ENCODE data around the gene AGAP1.

The AGAP1 gene

DNA sequence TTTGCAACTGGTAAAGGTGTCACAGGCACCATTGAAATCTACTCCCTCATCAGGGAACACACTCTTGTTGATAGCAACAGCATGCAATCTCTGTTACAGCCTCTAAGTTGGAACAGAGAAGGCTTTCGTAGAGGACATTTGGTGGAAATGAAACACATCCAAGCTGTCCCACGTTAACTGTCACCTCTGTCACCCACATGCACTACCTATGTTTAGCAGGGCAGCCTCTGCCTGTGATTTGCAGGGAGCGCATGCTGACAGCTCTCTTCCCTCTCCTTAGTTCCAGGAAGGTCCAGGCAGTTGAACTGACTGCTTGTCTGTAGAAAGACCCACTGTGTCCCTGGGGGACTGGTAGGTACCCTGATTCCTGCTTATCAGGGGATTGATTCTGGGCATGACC lies 367.5 kb downstream of the AGAP1 start:
- no peak overlapping the region for H3K4me3 ChIP-seq (ENCODE audit: low read depth, low read length)
- TF ChIP-seq CTCF (IDR thresholded peaks at IDR 0.05; ENCODE audit: insufficient read depth, low read depth, low read length, missing control alignments): no peak
- DNase-seq (ENCODE audit: low read depth): no peak

- no peak for TF ChIP-seq CTCF (IDR thresholded peaks at IDR 0.05; ENCODE audit: insufficient read depth, low read depth, low read length, missing control alignments)
- no peak overlapping the region for H3K4me3 ChIP-seq (ENCODE audit: low read depth, low read length)
- DNase-seq (ENCODE audit: low read depth): no peak
These were observed 369.6 kb downstream of the AGAP1 start for GRCh38 chr2:235863414-235863813.

- H3K4me3 ChIP-seq (ENCODE audit: low read depth, low read length): no peak overlapping the region
- DNase-seq (ENCODE audit: low read depth): no peak
These were observed 370.5 kb downstream of the AGAP1 start for GRCh38 chr2:235864302-235864701.

DNA sequence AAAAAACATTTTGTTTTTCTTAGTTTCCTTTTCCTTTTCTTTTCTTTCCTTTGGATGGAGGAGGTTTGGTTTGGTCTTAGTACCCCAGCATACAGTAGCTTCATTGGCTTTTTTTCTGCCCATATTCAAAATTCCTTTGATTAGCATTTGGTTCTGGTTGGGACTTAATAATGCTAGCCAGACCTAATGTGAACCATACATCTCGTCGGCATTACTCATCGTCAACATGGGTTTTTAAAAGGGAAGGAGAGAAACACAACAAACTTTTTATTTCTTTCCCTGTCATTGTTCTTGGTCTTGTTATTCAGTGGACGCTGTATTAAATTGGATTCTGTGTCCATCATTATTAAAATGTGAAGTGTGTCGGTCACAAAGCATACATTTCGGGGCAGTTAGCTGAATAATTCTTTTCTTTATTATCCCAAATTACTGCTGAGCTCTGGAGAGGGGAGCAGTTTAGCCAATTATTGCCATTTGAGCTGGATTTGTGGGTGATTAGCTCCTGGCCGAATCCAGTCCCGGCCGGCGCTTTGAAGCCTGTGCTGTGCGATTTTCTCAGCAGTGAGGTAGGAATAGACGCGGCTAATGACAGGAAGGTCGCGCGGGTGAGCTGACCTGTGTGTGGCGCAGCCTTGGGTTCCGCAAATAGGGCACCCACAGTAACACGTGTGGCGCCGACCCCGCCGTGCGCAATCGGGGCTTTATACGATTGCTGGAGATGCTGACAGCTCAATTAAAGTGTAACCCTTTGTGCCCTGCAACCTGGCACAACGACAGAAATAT lies 371.1 kb downstream of the AGAP1 start:
- TF ChIP-seq CTCF (IDR thresholded peaks at IDR 0.05; ENCODE audit: insufficient read depth, low read depth, low read length, missing control alignments): no peak
- H3K4me3 ChIP-seq (ENCODE audit: low read depth, low read length): no peak overlapping the region
- DNase-seq (ENCODE audit: low read depth): no peak

More at GRCh38 chr2:235864302-235864701, 370.5 kb downstream of the AGAP1 start:
- TF ChIP-seq CTCF (IDR thresholded peaks at IDR 0.05; ENCODE audit: insufficient read depth, low read depth, low read length, missing control alignments): no peak

DNA sequence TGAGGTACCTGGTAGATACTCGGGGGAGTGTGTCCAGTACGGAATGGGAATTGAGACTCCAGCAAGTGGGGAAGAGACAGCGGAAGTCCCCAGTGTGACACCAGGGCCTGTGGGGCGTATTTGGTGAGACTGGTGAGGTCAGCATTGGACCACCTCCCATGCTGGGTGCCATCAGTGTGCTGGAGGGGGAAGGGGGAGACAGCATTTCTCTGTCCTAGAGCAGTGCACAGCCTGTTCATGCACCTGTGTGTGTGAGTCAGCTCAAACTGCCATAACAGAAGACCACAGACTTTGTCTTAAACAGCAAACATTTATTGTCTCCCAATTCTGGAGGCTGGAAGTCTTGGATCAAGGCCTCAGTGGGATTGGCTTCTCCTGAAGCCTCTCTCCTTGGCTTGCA lies 372.5 kb downstream of the AGAP1 start:
- TF ChIP-seq CTCF (IDR thresholded peaks at IDR 0.05; ENCODE audit: insufficient read depth, low read depth, low read length, missing control alignments): no peak
- no peak overlapping the region for H3K4me3 ChIP-seq (ENCODE audit: low read depth, low read length)
- DNase-seq (ENCODE audit: low read depth): no peak

DNA sequence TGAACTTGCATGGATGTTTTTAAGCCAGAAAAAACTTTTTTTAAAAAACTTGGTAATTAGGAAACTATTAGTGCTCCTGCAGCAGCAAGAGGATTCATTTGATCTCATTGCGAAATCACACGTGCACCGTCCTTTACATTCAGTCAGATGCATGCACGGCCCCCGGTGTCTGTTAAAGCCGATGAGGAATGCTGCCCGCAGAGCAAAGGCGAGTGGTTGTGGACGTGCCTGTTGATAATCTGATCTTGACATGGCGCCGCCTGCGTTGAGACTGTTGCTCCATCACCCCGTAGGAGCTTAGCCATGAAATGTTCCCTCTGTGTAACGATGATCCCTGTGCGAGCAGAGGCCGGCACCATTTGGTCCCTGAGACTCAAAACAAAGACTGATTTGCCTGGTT lies 374.4 kb downstream of the AGAP1 start:
- TF ChIP-seq CTCF (IDR thresholded peaks at IDR 0.05; ENCODE audit: insufficient read depth, low read depth, low read length, missing control alignments): no peak
- H3K4me3 ChIP-seq (ENCODE audit: low read depth, low read length): no peak overlapping the region
- DNase-seq (ENCODE audit: low read depth): no peak

DNA sequence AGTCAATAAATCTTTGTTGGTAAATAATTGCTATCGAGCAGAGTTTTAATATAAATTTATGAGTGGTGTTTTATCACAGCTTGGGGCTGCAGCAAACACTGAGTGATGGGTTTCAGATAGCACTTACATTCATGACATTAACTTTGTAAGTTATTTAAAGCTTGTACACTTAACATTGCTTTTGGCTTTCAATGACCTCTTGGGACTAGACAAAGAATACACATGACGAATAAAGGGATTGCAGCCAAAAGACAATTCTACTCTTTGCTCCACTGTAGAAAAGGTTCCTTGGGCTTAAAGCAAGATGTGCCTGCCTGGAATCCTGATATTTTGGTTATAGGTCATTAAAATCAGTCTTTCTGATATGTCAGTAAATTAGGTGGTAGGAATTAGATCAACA lies 374.8 kb downstream of the AGAP1 start:
- no peak for DNase-seq (ENCODE audit: low read depth)
- no peak overlapping the region for H3K4me3 ChIP-seq (ENCODE audit: low read depth, low read length)
- TF ChIP-seq CTCF (IDR thresholded peaks at IDR 0.05; ENCODE audit: insufficient read depth, low read depth, low read length, missing control alignments): no peak

All from GM12865 (cell line).